Subcutaneous abdominal adipose tissue (tissue), 5 donors: ENCODE measurements around the gene TMCC2.

Experiments used
- H3K27ac ChIP-seq: one replicate; pipeline ENCODE4 v1.7.0; 2013; ENCODE audit warnings: low read depth, mild to moderate bottlenecking, inconsistent platforms, low read length, moderate library complexity
- H3K27me3 ChIP-seq, 5 donors: one replicate each; pipeline ENCODE4 v1.7.0; 2013; ENCODE audit warnings: low read length in 5 of 5, inconsistent platforms in 1 of 5; ENCODE audit not compliant: control insufficient read depth in 5 of 5, insufficient read depth in 4 of 5
- H3K36me3 ChIP-seq, 5 donors: one replicate each; pipeline ENCODE4 v1.7.0; 2013; ENCODE audit warnings: low read length in 5 of 5; ENCODE audit not compliant: control insufficient read depth in 5 of 5, insufficient read depth in 5 of 5
- H3K4me1 ChIP-seq, 5 donors: one replicate each; pipeline ENCODE4 v1.7.0; 2013; ENCODE audit warnings: low read length in 5 of 5, mild to moderate bottlenecking in 3 of 5, moderate library complexity in 1 of 5; ENCODE audit not compliant: control insufficient read depth in 5 of 5, insufficient read depth in 5 of 5
- H3K4me3 ChIP-seq, 5 donors: one replicate each; pipeline ENCODE4 v1.7.0; 2013; ENCODE audit warnings: low read length in 5 of 5, low read depth in 1 of 5
- H3K9ac ChIP-seq, 5 donors: one replicate each; pipeline ENCODE4 v1.7.0; 2013; ENCODE audit warnings: low read length in 5 of 5, mild to moderate bottlenecking in 4 of 5, moderate library complexity in 3 of 5
- H3K9me3 ChIP-seq, 5 donors: one replicate each; pipeline ENCODE4 v1.7.0; 2013; ENCODE audit warnings: low read length in 5 of 5; ENCODE audit not compliant: control insufficient read depth in 5 of 5
- donor health status: healthy.
- donor health status: healthy.
- donor health status: healthy.
- donor health status: healthy.
- donor health status: healthy.

TMCC2 gene

GRCh38 chr1:205246351-205247119, 18.8 kb downstream of the TMCC2 start:
- Histone ChIP-seq H3K27me3 (no peaks in the 10 kb centered on the region), H3K9ac (no peak overlapping the region), H3K4me3 (no peak overlapping the region), H3K4me1 (peaks cover 0 to 19% (median 13%) of the 10 kb centered on the region in 5 donors), H3K27ac (no peak overlapping the region), H3K9me3 (no peaks in the 10 kb centered on the region), H3K36me3 (peaks cover 0 to 4% (median 0%) of the 10 kb centered on the region in 5 donors)

DNA sequence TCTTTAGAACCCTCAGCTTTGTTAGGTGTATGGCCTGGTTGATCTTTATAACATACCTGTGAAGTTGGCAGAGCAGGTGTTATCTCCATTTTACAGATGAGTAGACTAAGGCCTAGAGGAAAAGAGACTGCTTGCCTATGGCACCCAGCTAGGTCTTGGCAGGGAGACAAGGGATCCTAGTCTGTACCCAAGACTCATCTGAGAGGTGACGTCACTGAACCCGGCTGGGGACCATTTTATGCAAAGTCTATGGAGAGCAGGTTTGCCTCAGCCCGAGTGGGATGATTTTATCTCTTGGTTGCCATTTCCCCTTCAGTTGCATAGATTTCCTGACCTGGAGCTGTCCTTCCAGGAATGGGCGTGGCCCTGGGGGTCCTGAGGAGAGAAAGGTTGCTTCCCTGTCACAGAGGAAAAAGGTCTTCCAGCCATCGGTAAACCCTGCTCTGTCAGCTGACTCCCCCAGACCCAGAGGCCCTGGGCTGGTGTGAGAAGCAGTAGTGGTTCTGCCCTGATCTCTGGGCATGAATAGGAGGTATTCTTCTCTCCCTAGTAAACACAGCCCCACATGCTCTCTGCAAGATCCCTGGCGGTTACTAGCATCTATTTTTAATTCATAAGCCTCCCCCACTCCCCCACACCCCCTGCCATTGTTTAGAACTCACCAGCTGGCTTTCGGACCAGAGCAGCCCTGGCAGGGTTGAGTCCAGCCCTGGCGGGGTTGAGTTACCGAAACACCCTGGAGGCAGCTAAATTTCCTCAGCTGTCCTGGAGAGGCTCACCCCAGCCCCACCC, 19.6 kb downstream of the TMCC2 start:
- Histone ChIP-seq H3K4me3 (no peak overlapping the region), H3K27me3 (no peaks in the 10 kb centered on the region), H3K9ac (peak overlapping the region in 1 of 5 donors; percentile 10), H3K9me3 (no peaks in the 10 kb centered on the region), H3K36me3 (no peaks in the 10 kb centered on the region), H3K27ac (no peak overlapping the region), H3K4me1 (peaks cover 0 to 19% (median 13%) of the 10 kb centered on the region in 5 donors)

DNA sequence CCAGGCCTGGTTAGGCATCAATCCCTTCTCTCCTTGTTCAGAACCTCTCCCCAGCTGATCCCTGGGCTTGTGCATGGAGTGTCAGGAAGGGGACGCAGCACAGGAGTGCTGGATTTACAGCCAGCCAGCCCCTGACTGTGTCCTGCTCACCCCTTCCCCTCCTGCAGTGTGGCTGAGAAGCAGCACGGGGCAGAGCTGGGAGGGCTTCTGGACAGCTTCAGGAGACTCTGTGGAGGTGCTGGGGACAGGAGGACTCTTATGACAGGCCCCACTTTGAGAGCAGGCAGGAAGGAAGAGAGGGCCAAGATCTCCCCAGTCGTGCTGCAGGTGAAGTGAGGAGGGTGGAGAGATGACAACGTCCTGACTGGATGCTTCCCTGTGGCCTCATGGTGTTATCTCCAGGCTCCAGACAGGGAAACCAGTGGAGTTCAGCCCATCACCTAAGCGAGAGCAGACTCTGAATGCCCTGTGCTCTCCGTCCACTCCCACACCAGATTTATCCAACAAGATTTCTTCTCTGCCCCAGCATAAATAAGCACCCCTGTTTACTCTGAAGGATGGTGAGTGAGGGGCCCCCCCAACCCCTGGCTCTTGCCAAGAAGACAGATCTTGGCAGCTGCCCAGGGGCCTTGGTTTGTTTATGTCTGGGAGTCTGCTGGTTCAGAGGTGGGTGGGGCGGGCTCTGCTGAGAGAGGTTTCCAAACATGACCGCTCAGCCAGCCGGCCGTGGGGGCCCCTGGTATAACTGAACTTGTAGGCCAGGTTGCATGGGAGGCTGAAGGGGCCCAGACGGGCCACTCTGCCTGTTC, 21.3 kb downstream of the TMCC2 start:
- Histone ChIP-seq H3K9me3 (no peaks in the 10 kb centered on the region), H3K4me1 (peaks cover 0 to 19% (median 13%) of the 10 kb centered on the region in 5 donors), H3K4me3 (no peak overlapping the region), H3K27ac (no peak overlapping the region), H3K36me3 (no peaks in the 10 kb centered on the region), H3K27me3 (no peaks in the 10 kb centered on the region), H3K9ac (no peak overlapping the region)

- H3K4me1 ChIP-seq, result peaks cover 0 to 19% (median 13%) of the 10 kb centered on the region in 5 donors
- H3K27me3 ChIP-seq, result no peaks in the 10 kb centered on the region
- no peak overlapping the region for H3K4me3 ChIP-seq
- no peak overlapping the region for H3K9ac ChIP-seq
- H3K27ac ChIP-seq, result no peak overlapping the region
- H3K9me3 ChIP-seq, result no peaks in the 10 kb centered on the region
- H3K36me3 ChIP-seq, result no peaks in the 10 kb centered on the region
Measured at GRCh38 chr1:205249651-205250050, 21.9 kb downstream of the TMCC2 start.

DNA sequence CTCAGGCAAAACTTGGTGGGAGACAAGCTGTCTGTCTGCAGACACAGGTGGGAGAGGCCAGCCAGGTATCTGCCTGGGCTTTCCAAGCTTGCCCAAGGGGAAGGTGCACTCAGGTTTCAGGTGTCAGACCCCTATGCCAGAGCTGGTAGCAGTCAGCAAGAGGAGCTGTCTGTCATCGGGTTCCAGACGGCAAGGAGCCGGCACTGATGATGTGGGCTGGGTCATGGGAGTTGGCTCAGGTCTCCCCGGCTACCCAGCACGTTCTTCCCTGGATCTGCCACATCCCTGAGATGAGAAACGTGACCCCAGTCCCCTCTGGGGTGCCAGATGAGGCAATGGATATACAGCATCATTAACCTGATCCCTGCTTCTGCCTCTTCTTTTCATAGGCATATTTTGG, 23.0 kb downstream of the TMCC2 start:
- Histone ChIP-seq H3K27me3 (no peaks in the 10 kb centered on the region), H3K4me3 (no peak overlapping the region), H3K9me3 (no peaks in the 10 kb centered on the region), H3K4me1 (peaks cover 0 to 19% (median 13%) of the 10 kb centered on the region in 5 donors), H3K27ac (no peak overlapping the region), H3K9ac (no peak overlapping the region), H3K36me3 (no peaks in the 10 kb centered on the region)

- Histone ChIP-seq H3K27ac (no peak overlapping the region), H3K9ac (no peak overlapping the region), H3K36me3 (no peaks in the 10 kb centered on the region), H3K9me3 (no peaks in the 10 kb centered on the region), H3K4me1 (peaks cover 2 to 26% (median 17%) of the 10 kb centered on the region in 5 donors), H3K4me3 (no peak overlapping the region), H3K27me3 (no peaks in the 10 kb centered on the region)
Measured at GRCh38 chr1:205251576-205251975, 23.8 kb downstream of the TMCC2 start.

- Histone ChIP-seq H3K9ac (no peak overlapping the region), H3K27me3 (no peaks in the 10 kb centered on the region), H3K4me1 (peaks cover 6 to 30% (median 27%) of the 10 kb centered on the region in 5 donors), H3K9me3 (no peaks in the 10 kb centered on the region), H3K4me3 (no peak overlapping the region), H3K36me3 (no peaks in the 10 kb centered on the region), H3K27ac (no peak overlapping the region)
Measured at GRCh38 chr1:205255941-205256780, 28.4 kb downstream of the TMCC2 start.

DNA sequence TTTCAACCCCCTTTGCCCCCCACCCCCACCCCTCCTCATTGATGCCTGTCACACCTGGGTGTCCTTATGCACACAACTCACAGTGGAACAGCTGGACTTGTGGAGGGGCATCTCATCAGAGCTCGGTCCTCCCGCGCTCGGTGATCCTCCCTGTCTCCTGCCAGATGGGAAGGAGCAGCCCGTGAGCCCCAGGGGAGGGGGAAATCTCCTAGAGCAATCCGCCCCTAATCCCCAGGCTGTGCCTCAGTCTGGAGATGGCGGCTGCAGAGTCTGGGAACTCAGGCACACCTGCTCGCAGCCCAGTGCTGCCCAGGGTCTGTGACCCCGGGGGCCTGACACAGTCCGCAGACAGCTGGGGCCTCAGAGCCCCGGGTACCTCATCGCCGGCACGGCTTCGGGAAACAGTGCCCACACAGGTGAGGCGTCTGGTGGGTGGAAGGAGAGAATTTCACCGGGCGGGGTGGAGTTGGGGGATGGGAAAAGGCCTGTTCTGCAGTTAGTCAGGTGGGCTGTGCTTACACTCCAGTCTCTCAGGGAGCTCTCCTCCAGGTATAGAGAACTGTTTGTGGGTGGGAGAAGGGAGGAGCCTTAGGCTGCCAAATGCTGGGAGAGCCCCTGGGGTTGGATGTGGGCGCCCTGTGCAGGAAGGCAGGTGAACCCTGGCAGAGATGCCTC, 29.3 kb downstream of the TMCC2 start:
- Histone ChIP-seq H3K4me3 (no peak overlapping the region), H3K9ac (no peak overlapping the region), H3K27me3 (no peaks in the 10 kb centered on the region), H3K4me1 (peaks cover 6 to 37% (median 31%) of the 10 kb centered on the region in 5 donors), H3K9me3 (no peaks in the 10 kb centered on the region), H3K36me3 (no peaks in the 10 kb centered on the region), H3K27ac (no peak overlapping the region)

GRCh38 chr1:205257735-205258134, 30.0 kb downstream of the TMCC2 start:
- Histone ChIP-seq H3K27me3 (no peaks in the 10 kb centered on the region), H3K4me3 (no peak overlapping the region), H3K27ac (no peak overlapping the region), H3K9me3 (no peaks in the 10 kb centered on the region), H3K4me1 (peaks cover 6 to 43% (median 34%) of the 10 kb centered on the region in 5 donors), H3K36me3 (no peaks in the 10 kb centered on the region), H3K9ac (no peak overlapping the region)
